Endodermal cell (in vitro differentiated cells): ENCODE measurements around the gene PYCR2. TPM values are rescaled to one million over a fixed set of nuclear protein-coding genes. Genes with fewer than 3 reads are reported as not detected.
A peak's percentile ranks its signal among the peaks of the same experiment; 100 is the strongest.

Source experiments
- DNase-seq: peaks from one replicate; pipeline ENCODE4 v3.0.0-alpha.2; 2017
- H3K27ac ChIP-seq: 2 replicates; pipeline ENCODE4 v1.5.1; 2013; ENCODE audit warnings: mild to moderate bottlenecking, low read depth, low read length, moderate library complexity
- H3K27me3 ChIP-seq: 2 replicates; pipeline ENCODE4 v1.6.1; 2013; ENCODE audit warnings: mild to moderate bottlenecking, low read length, moderate library complexity; ENCODE audit not compliant: insufficient read depth, control insufficient read depth, poor library complexity, severe bottlenecking
- H3K36me3 ChIP-seq: 2 replicates; pipeline ENCODE4 v1.7.0; 2013; ENCODE audit warnings: mild to moderate bottlenecking, low read length, moderate library complexity; ENCODE audit not compliant: control insufficient read depth, insufficient read depth
- H3K4me1 ChIP-seq: one replicate; pipeline ENCODE4 v1.7.0; 2013; ENCODE audit warnings: low read length; ENCODE audit not compliant: control insufficient read depth, insufficient read depth
- H3K4me3 ChIP-seq: 2 replicates; pipeline ENCODE4 v1.5.1; 2013; ENCODE audit warnings: mild to moderate bottlenecking, low read length, moderate library complexity
- H3K9ac ChIP-seq: 2 replicates; pipeline ENCODE4 v1.6.1; 2013; ENCODE audit warnings: mild to moderate bottlenecking, low read length, moderate library complexity; ENCODE audit not compliant: poor library complexity, severe bottlenecking; ENCODE audit errors: extremely low read depth
- H3K9me3 ChIP-seq: 2 replicates; pipeline ENCODE4 v1.6.1; 2013; ENCODE audit warnings: mild to moderate bottlenecking, low read length, moderate library complexity; ENCODE audit not compliant: control insufficient read depth
- H3K27ac Mint-ChIP-seq: 2 replicates; pipeline ENCODE4 v1.8.0; 2020; ENCODE audit warnings: mixed read lengths
- H3K27me3 Mint-ChIP-seq: 2 replicates; pipeline ENCODE4 v1.8.0; 2021; ENCODE audit warnings: mild to moderate bottlenecking, mixed read lengths; ENCODE audit not compliant: insufficient read depth
- H3K36me3 Mint-ChIP-seq: 2 replicates; pipeline ENCODE4 v1.8.0; 2020; ENCODE audit warnings: low read depth, mixed read lengths
- H3K4me1 Mint-ChIP-seq: 2 replicates; pipeline ENCODE4 v1.8.0; 2020; ENCODE audit warnings: mixed read lengths
- H3K4me3 Mint-ChIP-seq: 2 replicates; pipeline ENCODE4 v1.8.0; 2020; ENCODE audit warnings: mild to moderate bottlenecking, moderate library complexity, mixed read lengths
- H3K9me3 Mint-ChIP-seq: 2 replicates; pipeline ENCODE4 v1.8.0; 2020; ENCODE audit warnings: mild to moderate bottlenecking, mixed read lengths
- WGBS, 2 experiments: methylation state at CpG; one replicate each; pipeline versions ENCODE4 v1.1.5 to v1.1.7; 2013; ENCODE audit warnings: missing lambda C conversion rate in 2 of 2, mixed read lengths in 1 of 2; ENCODE audit not compliant: insufficient coverage in 1 of 2, insufficient read length in 1 of 2; 5-methylcytosine and 5-hydroxymethylcytosine counted together
- total RNA-seq, 2 donors: library from RNA; stranded (reverse); fragmentation: NEBNext Ultra II Directional in 1 of 2; extraction: Animal tissue kit (Norgen Biotek cat#: 25700) in 1 of 2; gene quantifications; 2 replicates in 1 of 2; 3 replicates in 1 of 2; pipeline ENCODE4 v1.2.1, GENCODE V29; 2021
- TF ChIP-seq, protein P1 (sequence below): fragments of 200-600 bp; sonication (generic); conservative IDR thresholded peaks from 2 replicates; pipeline ENCODE4 v1.5.0; 2021; ENCODE audit warnings: antibody characterized with exemption, mild to moderate bottlenecking

The PYCR2 gene
- total RNA-seq, 2 donors from 2014 or later = 94.5 to 101 TPM

DNA sequence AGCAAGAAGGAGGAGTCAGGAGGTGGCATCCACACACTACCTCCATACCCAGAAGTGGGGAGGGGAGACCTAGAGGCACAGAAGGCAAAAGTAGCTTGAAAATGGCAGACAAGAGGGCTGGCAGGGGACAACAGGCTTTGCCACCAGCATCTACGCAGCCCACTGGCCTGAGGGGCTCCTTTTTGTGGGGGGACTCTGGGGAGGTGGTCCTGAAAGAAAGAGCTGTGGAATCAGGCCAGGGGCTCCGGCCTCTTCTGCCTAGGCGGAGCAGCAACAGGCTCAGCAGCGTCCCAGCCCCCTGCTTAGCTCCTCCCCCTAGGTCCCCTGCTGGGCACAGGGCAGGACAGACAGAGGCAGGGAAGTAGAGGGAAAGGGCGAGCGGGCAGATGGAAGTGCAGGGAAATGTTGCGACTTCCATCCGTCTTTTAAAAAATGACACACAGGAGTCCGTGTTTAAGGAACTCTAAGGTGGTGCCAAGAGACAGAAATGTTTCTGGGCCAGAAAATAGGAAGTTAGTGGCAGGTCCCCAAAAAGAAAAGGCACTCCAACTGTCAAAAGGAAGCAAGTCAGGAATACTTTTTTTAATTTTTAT, 27.0 kb upstream of the PYCR2 start:
- H3K36me3 ChIP-seq = no peaks in the 10 kb centered on the region
- DNase-seq = peak; percentile 91
- no peak overlapping the region for H3K9ac ChIP-seq
- peak overlapping the region; percentile 29 for H3K4me3 ChIP-seq
- H3K9me3 ChIP-seq = no peaks in the 10 kb centered on the region
- peaks cover 36% of the 10 kb centered on the region for H3K4me1 ChIP-seq
- H3K27me3 Mint-ChIP-seq = peaks cover 44% of the 10 kb centered on the region
- H3K27me3 ChIP-seq = no peaks in the 10 kb centered on the region
- TF ChIP-seq, protein P1, sequence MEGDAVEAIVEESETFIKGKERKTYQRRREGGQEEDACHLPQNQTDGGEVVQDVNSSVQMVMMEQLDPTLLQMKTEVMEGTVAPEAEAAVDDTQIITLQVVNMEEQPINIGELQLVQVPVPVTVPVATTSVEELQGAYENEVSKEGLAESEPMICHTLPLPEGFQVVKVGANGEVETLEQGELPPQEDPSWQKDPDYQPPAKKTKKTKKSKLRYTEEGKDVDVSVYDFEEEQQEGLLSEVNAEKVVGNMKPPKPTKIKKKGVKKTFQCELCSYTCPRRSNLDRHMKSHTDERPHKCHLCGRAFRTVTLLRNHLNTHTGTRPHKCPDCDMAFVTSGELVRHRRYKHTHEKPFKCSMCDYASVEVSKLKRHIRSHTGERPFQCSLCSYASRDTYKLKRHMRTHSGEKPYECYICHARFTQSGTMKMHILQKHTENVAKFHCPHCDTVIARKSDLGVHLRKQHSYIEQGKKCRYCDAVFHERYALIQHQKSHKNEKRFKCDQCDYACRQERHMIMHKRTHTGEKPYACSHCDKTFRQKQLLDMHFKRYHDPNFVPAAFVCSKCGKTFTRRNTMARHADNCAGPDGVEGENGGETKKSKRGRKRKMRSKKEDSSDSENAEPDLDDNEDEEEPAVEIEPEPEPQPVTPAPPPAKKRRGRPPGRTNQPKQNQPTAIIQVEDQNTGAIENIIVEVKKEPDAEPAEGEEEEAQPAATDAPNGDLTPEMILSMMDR = no peak
- H3K4me1 Mint-ChIP-seq = peaks cover 43% of the 10 kb centered on the region
- no peak overlapping the region for H3K4me3 Mint-ChIP-seq
- WGBS, 2 experiments = 72% methylated on average over 3 to 9 of the region's 9 CpGs
- H3K27ac ChIP-seq = no peak overlapping the region
- no peaks in the 10 kb centered on the region for H3K36me3 Mint-ChIP-seq
- no peaks in the 10 kb centered on the region for H3K9me3 Mint-ChIP-seq
- no peak overlapping the region for H3K27ac Mint-ChIP-seq

- peak overlapping the region; percentile 12 for H3K9ac ChIP-seq
Measured at GRCh38 chr1:225949041-225949440, 25.0 kb upstream of the PYCR2 start.

GRCh38 chr1:225946803-225947202, 22.8 kb upstream of the PYCR2 start:
- H3K27ac ChIP-seq = no peak overlapping the region
- peaks cover 60% of the 10 kb centered on the region for H3K4me1 ChIP-seq

More at GRCh38 chr1:225949041-225949440, 25.0 kb upstream of the PYCR2 start:
- H3K4me1 Mint-ChIP-seq = peaks cover 62% of the 10 kb centered on the region
- H3K36me3 Mint-ChIP-seq = no peaks in the 10 kb centered on the region
- Histone ChIP-seq H3K9me3 (no peaks in the 10 kb centered on the region), H3K36me3 (no peaks in the 10 kb centered on the region), H3K27ac (no peak overlapping the region), H3K4me3 (peak overlapping the region; percentile 75), H3K27me3 (no peaks in the 10 kb centered on the region), H3K4me1 (peaks cover 51% of the 10 kb centered on the region)
- WGBS, 2 experiments = 10 to 34% methylated on average over 4 to 6 of the region's 6 CpGs
- peaks cover 28% of the 10 kb centered on the region for H3K27me3 Mint-ChIP-seq
- peak overlapping the region; percentile 38 for H3K4me3 Mint-ChIP-seq
- no peaks in the 10 kb centered on the region for H3K9me3 Mint-ChIP-seq
- DNase-seq = peak; percentile 85
- peak overlapping the region; percentile 83 for H3K27ac Mint-ChIP-seq
- TF ChIP-seq, protein P1 = no peak

More at GRCh38 chr1:225946803-225947202, 22.8 kb upstream of the PYCR2 start:
- H3K9me3 Mint-ChIP-seq = no peaks in the 10 kb centered on the region
- H3K36me3 Mint-ChIP-seq = no peaks in the 10 kb centered on the region
- no peak for DNase-seq
- no peak overlapping the region for H3K4me3 Mint-ChIP-seq
- H3K4me1 Mint-ChIP-seq = peaks cover 67% of the 10 kb centered on the region
- peak overlapping the region; percentile 48 for H3K4me3 ChIP-seq
- no peaks in the 10 kb centered on the region for H3K9me3 ChIP-seq
- H3K27ac Mint-ChIP-seq = peak overlapping the region; percentile 96
- whole genome bisulfite sequencing, 2 experiments = 86 to 92% methylated on average over 3 to 5 of the region's 5 CpGs
- TF ChIP-seq, protein P1 = no peak
- H3K9ac ChIP-seq = peak overlapping the region; percentile 66
- H3K27me3 Mint-ChIP-seq = peaks cover 13% of the 10 kb centered on the region
- no peaks in the 10 kb centered on the region for H3K36me3 ChIP-seq
- H3K27me3 ChIP-seq = no peaks in the 10 kb centered on the region
